Common myeloid progenitor, CD34-positive (primary cell): ENCODE results near the gene COL12A1.
A peak's percentile ranks its signal among the peaks of the same experiment; 100 is the strongest.

ENCODE experiments used
- CTCF ChIA-PET: fragments of 350-600 bp; sonication (Branson Sonifier 250); formaldehyde crosslinking; loops from one replicate; lab custom pipeline; 2021; ENCODE audit warnings: antibody characterized with exemption; lab: Charles Lee
- POLR2A ChIA-PET: fragments of 350-600 bp; sonication (Branson Sonifier 250); formaldehyde crosslinking; loops from one replicate; lab custom pipeline; 2021; ENCODE audit warnings: antibody characterized with exemption; lab: Charles Lee
- DNase-seq, 3 donors: peaks; one replicate each; pipeline versions ENCODE4 v3.0.0 to v3.0.0-alpha.2; 2013
- H3K27ac ChIP-seq, 2 experiments: 1 replicate in 1 of 2; 2 replicates in 1 of 2; pipeline ENCODE4 v1.7.0; 2013; ENCODE audit warnings: inconsistent platforms in 2 of 2, low read length in 2 of 2, mild to moderate bottlenecking in 2 of 2, low read depth in 1 of 2, moderate library complexity in 1 of 2; ENCODE audit not compliant: severe bottlenecking in 2 of 2, insufficient read depth in 1 of 2, poor library complexity in 1 of 2
- H3K27me3 ChIP-seq, 5 experiments: replicated peaks in 2 of 5; 1 replicate in 3 of 5; 2 replicates in 2 of 5; pipeline versions ENCODE4 v1.6.1 to v1.7.0; 2013; ENCODE audit warnings: low read length in 4 of 5, mild to moderate bottlenecking in 2 of 5, moderate library complexity in 2 of 5, inconsistent platforms in 1 of 5; ENCODE audit not compliant: insufficient read depth in 5 of 5, control insufficient read depth in 4 of 5
- H3K36me3 ChIP-seq, 4 experiments: 1 replicate in 2 of 4; 2 replicates in 2 of 4; pipeline versions ENCODE4 v1.6.1 to v1.7.0; 2013; ENCODE audit warnings: low read length in 3 of 4, control low read depth in 1 of 4, mild to moderate bottlenecking in 1 of 4; ENCODE audit not compliant: control insufficient read depth in 4 of 4, insufficient read depth in 4 of 4
- H3K4me1 ChIP-seq, 4 experiments: 1 replicate in 3 of 4; 2 replicates in 1 of 4; pipeline versions ENCODE4 v1.6.1 to v1.7.1; 2013; ENCODE audit warnings: low read length in 3 of 4, mild to moderate bottlenecking in 3 of 4, control low read depth in 1 of 4, inconsistent platforms in 1 of 4, moderate library complexity in 1 of 4; ENCODE audit not compliant: control insufficient read depth in 4 of 4, insufficient read depth in 4 of 4; ENCODE audit errors: control extremely low read depth in 1 of 4
- H3K4me3 ChIP-seq, 7 experiments: 1 replicate in 4 of 7; 2 replicates in 3 of 7; pipeline versions ENCODE4 v1.5.1 to v1.7.0; 2013; ENCODE audit warnings: mild to moderate bottlenecking in 7 of 7, low read length in 6 of 7, moderate library complexity in 6 of 7, inconsistent platforms in 2 of 7, low read depth in 2 of 7, control low read depth in 1 of 7; ENCODE audit not compliant: insufficient read depth in 4 of 7, control insufficient read depth in 1 of 7; ENCODE audit errors: extremely low read depth in 1 of 7
- H3K9me3 ChIP-seq, 5 experiments: 1 replicate in 4 of 5; 2 replicates in 1 of 5; pipeline versions ENCODE4 v1.6.1 to v1.7.1; 2013; ENCODE audit warnings: low read length in 4 of 5, mild to moderate bottlenecking in 2 of 5, inconsistent platforms in 1 of 5, low read depth in 1 of 5, moderate library complexity in 1 of 5; ENCODE audit not compliant: control insufficient read depth in 4 of 5, insufficient read depth in 2 of 5; ENCODE audit errors: control extremely low read depth in 1 of 5
- WGBS: methylation state at CpG from one replicate; pipeline ENCODE4 v1.1.5; 2013; ENCODE audit not compliant: insufficient coverage; 5-methylcytosine and 5-hydroxymethylcytosine counted together

COL12A1 gene

GRCh38 chr6:75236630-75237029 lies 30.8 kb upstream of the COL12A1 start:
- Histone ChIP-seq H3K27me3 (no peaks in the 10 kb centered on the region), H3K36me3 (peaks cover 15 to 34% (median 23%) of the 10 kb centered on the region in 4 experiments), H3K27ac (no peak overlapping the region), H3K4me3 (no peak overlapping the region), H3K9me3 (no peaks in the 10 kb centered on the region), H3K4me1 (no peaks in the 10 kb centered on the region)
- POLR2A ChIA-PET, result no interaction called here
- CTCF ChIA-PET, result no interaction called here
- WGBS, result 97% methylated on average over 4 of the region's 4 CpGs
- DNase-seq, result no peak

DNA sequence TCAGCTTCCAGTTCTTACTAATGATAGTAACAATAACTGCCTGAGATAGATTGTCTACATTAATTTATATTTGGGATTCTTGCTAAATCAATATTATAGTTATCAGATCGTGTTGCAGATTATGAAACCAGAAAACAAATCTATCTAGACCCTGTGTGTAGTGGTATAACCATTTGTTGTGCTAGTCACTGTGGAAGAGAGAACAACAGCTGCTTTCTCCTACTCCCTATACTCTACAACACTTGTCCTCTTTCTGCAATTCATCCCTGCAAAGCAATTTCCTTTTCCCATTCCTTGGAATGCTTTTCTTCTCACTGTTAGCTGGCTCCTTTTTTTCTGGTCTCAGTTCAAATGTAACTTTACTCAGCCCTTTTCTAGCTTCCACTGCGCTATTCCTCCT lies 29.4 kb upstream of the COL12A1 start:
- H3K27ac ChIP-seq, result no peak overlapping the region
- H3K27me3 ChIP-seq, result no peaks in the 10 kb centered on the region
- H3K4me1 ChIP-seq, result no peaks in the 10 kb centered on the region
- WGBS, result 100% methylated on average over 1 of the region's 2 CpGs
- H3K36me3 ChIP-seq, result peaks cover 14 to 29% (median 22%) of the 10 kb centered on the region in 4 experiments
- no peak overlapping the region for H3K4me3 ChIP-seq
- no peaks in the 10 kb centered on the region for H3K9me3 ChIP-seq
- ChIA-PET POLR2A (no interaction called here), CTCF (interaction anchor here (0.8 to 1.8 kb wide), 3 partner anchors 8 to 26 kb away, joined by 3 to 8 read pairs (median 5); no protein-coding TSS in a partner anchor)
- DNase-seq, result no peak

DNA sequence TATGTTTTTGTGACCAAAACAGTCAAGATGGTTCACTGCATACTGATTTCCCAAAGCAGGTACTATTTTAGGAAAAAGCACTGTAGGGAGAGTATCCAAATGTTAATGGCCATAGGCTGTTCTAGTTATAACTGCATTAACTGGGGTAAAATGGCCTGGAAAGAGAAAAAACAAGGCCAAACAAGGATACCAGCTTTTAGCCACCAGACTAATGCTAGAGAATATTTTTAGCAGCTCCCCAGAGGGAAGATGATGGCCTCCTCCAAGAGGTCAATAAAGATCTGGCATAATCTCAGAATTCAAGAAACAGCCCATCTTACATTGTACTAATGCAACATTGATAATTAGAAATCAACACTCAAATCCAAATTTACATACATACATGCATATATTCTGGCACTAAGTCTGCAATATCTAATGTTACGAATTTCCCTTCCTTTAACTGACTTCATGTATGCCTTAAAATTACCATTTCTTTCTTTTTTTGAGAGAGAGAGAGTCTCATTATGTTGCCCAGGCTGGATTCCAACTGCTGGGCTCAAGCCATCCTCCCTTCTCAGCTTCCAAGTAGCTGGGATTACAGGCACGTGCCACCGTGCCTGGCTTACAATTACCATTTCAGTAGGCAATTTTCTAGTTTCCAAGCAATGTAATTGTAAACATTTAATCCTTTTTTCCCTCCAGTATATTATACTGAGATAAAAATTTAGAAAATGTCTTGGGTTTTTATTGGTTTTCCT lies 28.4 kb upstream of the COL12A1 start:
- 94% methylated on average over 3 of the region's 3 CpGs for WGBS
- H3K4me3 ChIP-seq, result no peak overlapping the region
- no peaks in the 10 kb centered on the region for H3K4me1 ChIP-seq
- H3K27ac ChIP-seq, result no peak overlapping the region
- H3K9me3 ChIP-seq, result no peaks in the 10 kb centered on the region
- no peak for DNase-seq
- POLR2A ChIA-PET, result no interaction called here
- peaks cover 13 to 21% (median 17%) of the 10 kb centered on the region in 4 experiments for H3K36me3 ChIP-seq
- CTCF ChIA-PET, result interaction anchor here (0.8 to 1.8 kb wide), 3 partner anchors 10 to 25 kb away, joined by 3 to 8 read pairs (median 5); no protein-coding TSS in a partner anchor
- H3K27me3 ChIP-seq, result no peaks in the 10 kb centered on the region

GRCh38 chr6:75233092-75233615 lies 27.3 kb upstream of the COL12A1 start:
- no peak overlapping the region for H3K27ac ChIP-seq
- no peaks in the 10 kb centered on the region for H3K4me1 ChIP-seq
- peaks cover 8 to 14% (median 11%) of the 10 kb centered on the region in 4 experiments for H3K36me3 ChIP-seq
- ChIA-PET CTCF (interaction anchor here (1.2 kb wide), 1 partner anchor 11 kb away, joined by 3 read pairs; the partner anchor contains the start of gene COX7A2), POLR2A (no interaction called here)
- WGBS, result 100% methylated on average over 1 of the region's 4 CpGs
- no peak for DNase-seq
- H3K4me3 ChIP-seq, result no peak overlapping the region
- H3K9me3 ChIP-seq, result no peaks in the 10 kb centered on the region
- no peaks in the 10 kb centered on the region for H3K27me3 ChIP-seq

DNA sequence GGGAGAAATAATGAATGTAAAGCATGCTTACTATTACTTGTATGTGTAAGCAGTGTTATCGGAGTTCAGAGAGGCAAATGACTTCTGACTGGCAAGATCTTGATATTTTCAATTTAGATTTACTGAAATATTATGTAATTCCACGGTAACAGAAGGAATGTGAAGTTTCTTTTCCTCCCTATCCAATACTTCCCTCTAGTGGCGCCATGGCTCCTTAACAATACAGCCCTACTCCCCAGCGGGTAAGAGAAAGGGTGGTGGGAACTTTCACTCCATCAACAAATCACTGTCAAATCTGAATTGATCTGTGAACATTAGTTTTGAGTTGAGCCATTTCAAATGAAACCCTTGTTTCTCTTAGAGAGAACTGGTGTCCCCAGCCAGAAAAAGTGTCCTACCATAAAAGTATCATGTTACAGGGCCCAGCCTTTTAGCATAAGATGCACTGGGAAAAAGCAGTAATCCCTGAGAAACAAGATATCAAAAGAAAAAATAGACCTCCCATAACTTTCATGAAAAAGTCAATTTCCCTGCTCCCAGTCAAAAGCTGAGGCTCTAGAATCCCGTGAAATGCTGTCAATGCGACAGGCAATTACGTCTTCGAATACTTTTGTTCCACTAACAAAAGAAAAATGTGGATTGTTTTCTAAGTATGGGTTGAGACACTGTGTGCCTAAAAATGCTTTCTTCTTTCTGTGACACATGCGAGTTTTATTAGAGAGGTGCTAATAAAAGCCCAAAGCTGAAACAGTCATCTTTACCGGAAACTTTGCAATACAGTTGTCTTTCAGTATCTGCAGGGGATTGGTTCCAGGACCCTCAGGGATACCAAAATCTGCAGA lies 24.9 kb upstream of the COL12A1 start:
- Histone ChIP-seq H3K36me3 (no peaks in the 10 kb centered on the region), H3K27me3 (no peaks in the 10 kb centered on the region), H3K4me3 (no peak overlapping the region), H3K27ac (no peak overlapping the region), H3K9me3 (no peaks in the 10 kb centered on the region), H3K4me1 (no peaks in the 10 kb centered on the region)
- peak in 2 of 3 donors; percentile 37 to 41 for DNase-seq
- ChIA-PET POLR2A (no interaction called here), CTCF (interaction anchor here (0.9 to 2.1 kb wide), 3 partner anchors 19 to 21 kb away, joined by 4 to 7 read pairs (median 5); no protein-coding TSS in a partner anchor)
- 96% methylated on average over 5 of the region's 10 CpGs for WGBS

GRCh38 chr6:75224303-75224926 lies 18.6 kb upstream of the COL12A1 start:
- no peaks in the 10 kb centered on the region for H3K36me3 ChIP-seq
- 85% methylated on average over 6 of the region's 6 CpGs for WGBS
- no peaks in the 10 kb centered on the region for H3K4me1 ChIP-seq
- ChIA-PET POLR2A (no interaction called here), CTCF (interaction anchor here (0.8 to 1.3 kb wide), 3 partner anchors 10 to 15 kb away, joined by 5 to 6 read pairs (median 5); no protein-coding TSS in a partner anchor)
- no peak overlapping the region for H3K4me3 ChIP-seq
- peaks cover 0 to 4% (median 0%) of the 10 kb centered on the region in 5 experiments for H3K27me3 ChIP-seq
- DNase-seq, result no peak
- no peak overlapping the region for H3K27ac ChIP-seq
- H3K9me3 ChIP-seq, result no peaks in the 10 kb centered on the region
